ENCODE data around the gene SCAMP4. TPM values are rescaled to one million over a fixed set of nuclear protein-coding genes. Genes with fewer than 3 reads are reported as not detected.

Gene SCAMP4
- total RNA-seq, 1 donor from 2014 or later: 71.8 TPM

DNA sequence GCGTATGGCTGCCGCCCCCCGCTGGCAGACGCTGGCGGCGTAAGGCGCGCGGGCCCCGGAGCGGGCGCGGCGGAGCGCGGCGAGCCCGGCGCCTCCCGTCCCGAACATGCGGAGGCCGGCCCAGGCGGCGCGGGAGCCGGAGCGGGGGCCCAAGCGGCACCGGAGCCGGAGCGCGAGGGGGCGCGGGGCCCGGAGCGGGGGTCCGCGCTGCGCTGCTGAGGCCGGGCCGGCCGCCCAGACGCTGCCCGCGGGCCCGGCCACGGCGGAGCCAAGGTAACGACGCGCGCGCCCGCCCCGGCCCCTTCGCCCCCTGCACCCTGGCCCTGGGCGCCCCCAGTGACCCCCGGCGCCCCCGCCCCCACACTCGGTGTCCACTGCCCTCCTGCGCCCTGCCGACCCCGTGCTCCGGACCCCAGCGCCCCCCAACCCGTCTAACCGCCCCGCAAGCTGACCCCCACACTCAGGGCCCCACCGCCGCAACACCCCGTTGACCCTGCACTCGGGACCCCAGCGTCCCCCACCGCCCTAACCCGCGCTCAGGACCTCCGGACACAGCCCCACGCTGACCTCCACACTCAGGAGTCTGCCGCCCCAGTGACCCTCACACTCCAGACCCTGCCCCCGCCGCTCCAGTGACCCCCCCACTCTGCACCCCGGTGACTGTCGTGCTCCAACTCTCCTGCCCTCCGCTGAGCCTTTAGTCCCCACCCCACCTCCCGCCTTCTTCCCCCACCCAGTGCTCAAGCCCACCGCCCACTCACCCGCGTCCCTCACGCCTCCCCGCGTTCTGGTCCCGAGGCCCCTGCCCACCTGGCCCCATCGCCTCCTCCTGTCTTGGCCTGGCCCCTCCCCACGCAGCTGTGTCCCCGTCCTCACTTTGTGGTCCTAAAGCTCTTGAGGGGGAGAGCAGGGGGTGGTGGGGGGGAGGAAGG, 36.2 kb downstream of the SCAMP4 start, which contains the start of gene CSNK1G2:
Gene CSNK1G2 (plus strand): TSS at position 27 of the 932 bp plus-strand sequence. CDS start 28,601 bp downstream, outside the sequence.
- no peak for DNase-seq (ENCODE audit: low spot score)
- Mint-ChIP-seq H3K27ac (ENCODE audit: unreplicated experiment) (peak within 1 kb of the TSS; percentile 97), H3K4me3 (ENCODE audit: unreplicated experiment) (peak within 1 kb of the TSS; percentile 96), H3K9me3 (ENCODE audit: unreplicated experiment) (no peaks in the 10 kb centered on the region), H3K4me1 (ENCODE audit: unreplicated experiment) (peaks cover 21% of the 10 kb centered on the region), H3K36me3 (ENCODE audit: low read depth, unreplicated experiment) (peaks cover 9% of the 10 kb centered on the region), H3K27me3 (ENCODE audit: unreplicated experiment) (peaks cover 13% of the 10 kb centered on the region)
- TF ChIP-seq, protein P1, sequence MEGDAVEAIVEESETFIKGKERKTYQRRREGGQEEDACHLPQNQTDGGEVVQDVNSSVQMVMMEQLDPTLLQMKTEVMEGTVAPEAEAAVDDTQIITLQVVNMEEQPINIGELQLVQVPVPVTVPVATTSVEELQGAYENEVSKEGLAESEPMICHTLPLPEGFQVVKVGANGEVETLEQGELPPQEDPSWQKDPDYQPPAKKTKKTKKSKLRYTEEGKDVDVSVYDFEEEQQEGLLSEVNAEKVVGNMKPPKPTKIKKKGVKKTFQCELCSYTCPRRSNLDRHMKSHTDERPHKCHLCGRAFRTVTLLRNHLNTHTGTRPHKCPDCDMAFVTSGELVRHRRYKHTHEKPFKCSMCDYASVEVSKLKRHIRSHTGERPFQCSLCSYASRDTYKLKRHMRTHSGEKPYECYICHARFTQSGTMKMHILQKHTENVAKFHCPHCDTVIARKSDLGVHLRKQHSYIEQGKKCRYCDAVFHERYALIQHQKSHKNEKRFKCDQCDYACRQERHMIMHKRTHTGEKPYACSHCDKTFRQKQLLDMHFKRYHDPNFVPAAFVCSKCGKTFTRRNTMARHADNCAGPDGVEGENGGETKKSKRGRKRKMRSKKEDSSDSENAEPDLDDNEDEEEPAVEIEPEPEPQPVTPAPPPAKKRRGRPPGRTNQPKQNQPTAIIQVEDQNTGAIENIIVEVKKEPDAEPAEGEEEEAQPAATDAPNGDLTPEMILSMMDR (IDR thresholded peaks at IDR 0.05; ENCODE audit: unreplicated experiment): no peak

GRCh38 chr19:1942078-1942933, 37.1 kb downstream of the SCAMP4 start:
- H3K36me3 Mint-ChIP-seq (ENCODE audit: low read depth, unreplicated experiment): peaks cover 5% of the 10 kb centered on the region
- peak overlapping the region; percentile 96 for H3K4me3 Mint-ChIP-seq (ENCODE audit: unreplicated experiment)
- peaks cover 17% of the 10 kb centered on the region for H3K4me1 Mint-ChIP-seq (ENCODE audit: unreplicated experiment)
- H3K27me3 Mint-ChIP-seq (ENCODE audit: unreplicated experiment): peaks cover 13% of the 10 kb centered on the region
- TF ChIP-seq, protein P1 (IDR thresholded peaks at IDR 0.05; ENCODE audit: unreplicated experiment): no peak
- no peaks in the 10 kb centered on the region for H3K9me3 Mint-ChIP-seq (ENCODE audit: unreplicated experiment)
- peak; percentile 86 for DNase-seq (ENCODE audit: low spot score)
- H3K27ac Mint-ChIP-seq (ENCODE audit: unreplicated experiment): peak overlapping the region; percentile 97

GRCh38 chr19:1942934-1943555, 37.8 kb downstream of the SCAMP4 start:
- Mint-ChIP-seq H3K27me3 (ENCODE audit: unreplicated experiment) (peaks cover 13% of the 10 kb centered on the region), H3K4me3 (ENCODE audit: unreplicated experiment) (peak overlapping the region; percentile 96), H3K4me1 (ENCODE audit: unreplicated experiment) (peaks cover 17% of the 10 kb centered on the region), H3K36me3 (ENCODE audit: low read depth, unreplicated experiment) (peaks cover 5% of the 10 kb centered on the region), H3K9me3 (ENCODE audit: unreplicated experiment) (no peaks in the 10 kb centered on the region), H3K27ac (ENCODE audit: unreplicated experiment) (peak overlapping the region; percentile 94)
- no peak for DNase-seq (ENCODE audit: low spot score)
- TF ChIP-seq, protein P1 (IDR thresholded peaks at IDR 0.05; ENCODE audit: unreplicated experiment): no peak

DNA sequence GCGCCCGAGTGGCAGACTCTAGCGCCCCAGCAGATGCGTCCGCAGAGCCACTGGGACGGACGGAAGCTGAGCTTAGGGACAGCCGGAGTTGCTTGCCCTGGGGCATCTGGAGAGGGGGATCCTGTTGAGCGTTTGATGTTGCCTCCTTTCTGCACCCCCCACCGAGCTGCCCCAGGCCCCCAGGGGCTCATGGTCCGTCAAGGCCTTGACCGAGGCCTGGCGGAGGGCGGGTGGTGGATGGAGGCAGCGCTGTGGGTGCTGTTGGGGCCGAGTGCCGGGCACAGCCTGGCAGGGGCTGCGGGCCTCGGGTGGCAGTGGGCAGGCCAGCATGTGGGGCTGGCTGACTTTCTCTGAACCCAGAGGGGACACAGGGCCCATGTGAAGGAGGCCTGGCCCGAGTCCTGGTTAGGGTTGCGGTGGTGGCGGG, 38.5 kb downstream of the SCAMP4 start:
- peaks cover 8% of the 10 kb centered on the region for H3K36me3 Mint-ChIP-seq (ENCODE audit: low read depth, unreplicated experiment)
- H3K27me3 Mint-ChIP-seq (ENCODE audit: unreplicated experiment): peaks cover 13% of the 10 kb centered on the region
- TF ChIP-seq, protein P1 (IDR thresholded peaks at IDR 0.05; ENCODE audit: unreplicated experiment): no peak
- H3K9me3 Mint-ChIP-seq (ENCODE audit: unreplicated experiment): no peaks in the 10 kb centered on the region
- H3K27ac Mint-ChIP-seq (ENCODE audit: unreplicated experiment): peak overlapping the region; percentile 94
- no peak for DNase-seq (ENCODE audit: low spot score)
- H3K4me1 Mint-ChIP-seq (ENCODE audit: unreplicated experiment): peaks cover 17% of the 10 kb centered on the region
- H3K4me3 Mint-ChIP-seq (ENCODE audit: unreplicated experiment): peak overlapping the region; percentile 96
